ENCODE data around the gene CRACR2B.

CRACR2B gene

DNA sequence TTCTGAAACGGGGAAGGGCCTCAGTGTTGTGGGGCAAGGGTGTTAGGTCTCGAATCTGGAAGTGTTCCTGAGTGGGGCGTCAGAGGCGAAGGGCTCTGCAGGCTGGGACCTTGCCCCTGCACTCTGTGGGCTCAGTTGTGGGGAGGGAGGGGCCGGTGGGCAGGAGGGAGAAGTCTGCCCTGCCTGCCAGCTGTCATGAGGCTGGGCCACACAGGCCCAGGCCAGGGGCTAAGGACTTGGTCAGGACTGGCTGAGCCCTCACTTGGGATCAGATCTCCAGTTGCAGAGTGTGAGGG is at the start of gene CRACR2B:
Gene CRACR2B, plus strand, starts transcription at position 23 of the 296 bp plus-strand sequence. CDS start 689 bp downstream, outside the sequence.
- no peak for DNase-seq (ENCODE audit: low spot score)
- TF ChIP-seq, protein P1, sequence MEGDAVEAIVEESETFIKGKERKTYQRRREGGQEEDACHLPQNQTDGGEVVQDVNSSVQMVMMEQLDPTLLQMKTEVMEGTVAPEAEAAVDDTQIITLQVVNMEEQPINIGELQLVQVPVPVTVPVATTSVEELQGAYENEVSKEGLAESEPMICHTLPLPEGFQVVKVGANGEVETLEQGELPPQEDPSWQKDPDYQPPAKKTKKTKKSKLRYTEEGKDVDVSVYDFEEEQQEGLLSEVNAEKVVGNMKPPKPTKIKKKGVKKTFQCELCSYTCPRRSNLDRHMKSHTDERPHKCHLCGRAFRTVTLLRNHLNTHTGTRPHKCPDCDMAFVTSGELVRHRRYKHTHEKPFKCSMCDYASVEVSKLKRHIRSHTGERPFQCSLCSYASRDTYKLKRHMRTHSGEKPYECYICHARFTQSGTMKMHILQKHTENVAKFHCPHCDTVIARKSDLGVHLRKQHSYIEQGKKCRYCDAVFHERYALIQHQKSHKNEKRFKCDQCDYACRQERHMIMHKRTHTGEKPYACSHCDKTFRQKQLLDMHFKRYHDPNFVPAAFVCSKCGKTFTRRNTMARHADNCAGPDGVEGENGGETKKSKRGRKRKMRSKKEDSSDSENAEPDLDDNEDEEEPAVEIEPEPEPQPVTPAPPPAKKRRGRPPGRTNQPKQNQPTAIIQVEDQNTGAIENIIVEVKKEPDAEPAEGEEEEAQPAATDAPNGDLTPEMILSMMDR (IDR thresholded peaks at IDR 0.05; ENCODE audit: borderline replicate concordance, control extremely low read depth, extremely low read depth, insufficient read depth, missing control alignments) = no peak
- in situ Hi-C loops (cut with MboI; ENCODE audit: low sequenced_read_pairs, unreplicated experiment) = no loop called here

DNA sequence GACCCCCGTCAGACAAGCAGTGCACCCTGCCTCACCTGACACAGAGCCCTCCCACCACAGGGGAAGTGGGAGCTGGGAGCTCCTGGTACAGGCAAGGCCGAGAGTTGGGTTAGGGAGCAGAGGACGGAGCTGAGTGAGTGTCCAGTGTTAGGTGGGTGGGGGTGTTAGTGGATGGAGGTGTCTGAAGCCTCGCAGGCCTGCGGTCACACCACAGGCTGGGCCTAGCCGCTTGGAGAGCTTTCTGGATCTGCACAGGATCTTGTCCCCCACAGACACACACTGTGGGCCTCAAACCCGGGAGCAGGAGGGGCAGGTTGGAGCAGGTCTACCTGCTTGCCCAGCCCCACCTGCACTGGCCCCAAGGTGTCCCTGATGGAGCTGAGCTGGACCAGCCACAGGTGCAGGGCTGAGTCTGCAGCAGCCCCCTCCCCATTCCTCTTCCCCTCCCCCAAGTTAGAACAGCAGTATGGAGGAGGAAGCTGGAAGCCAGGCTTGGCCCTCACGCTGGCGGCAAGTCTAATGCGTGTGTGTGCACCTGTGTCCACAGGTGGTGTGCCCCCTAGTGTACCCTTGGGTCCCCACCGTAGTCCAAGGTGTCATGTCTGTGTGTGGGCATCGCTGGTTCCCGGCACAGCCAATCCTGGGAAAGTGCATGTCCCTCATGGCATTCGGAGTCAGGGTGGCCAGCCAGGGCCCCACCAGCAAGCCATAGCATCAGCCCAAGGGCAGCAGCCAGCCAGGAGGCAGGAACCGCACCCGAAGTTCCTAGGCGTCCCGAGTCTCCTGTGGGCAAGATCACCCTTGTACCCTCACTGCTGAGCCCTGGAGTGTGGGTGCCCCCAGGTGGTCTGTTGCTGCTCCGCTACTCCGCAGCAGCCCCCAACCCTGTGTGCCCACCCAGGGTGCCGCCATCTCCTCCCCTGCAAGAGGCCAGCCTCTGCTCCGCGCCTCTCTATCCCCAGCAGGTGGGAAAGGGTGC is 48.5 kb upstream of the CRACR2B start:
- DNase-seq (ENCODE audit: low spot score) = no peak
- TF ChIP-seq, protein P1 (IDR thresholded peaks at IDR 0.05; ENCODE audit: borderline replicate concordance, control extremely low read depth, extremely low read depth, insufficient read depth, missing control alignments) = no peak

DNA sequence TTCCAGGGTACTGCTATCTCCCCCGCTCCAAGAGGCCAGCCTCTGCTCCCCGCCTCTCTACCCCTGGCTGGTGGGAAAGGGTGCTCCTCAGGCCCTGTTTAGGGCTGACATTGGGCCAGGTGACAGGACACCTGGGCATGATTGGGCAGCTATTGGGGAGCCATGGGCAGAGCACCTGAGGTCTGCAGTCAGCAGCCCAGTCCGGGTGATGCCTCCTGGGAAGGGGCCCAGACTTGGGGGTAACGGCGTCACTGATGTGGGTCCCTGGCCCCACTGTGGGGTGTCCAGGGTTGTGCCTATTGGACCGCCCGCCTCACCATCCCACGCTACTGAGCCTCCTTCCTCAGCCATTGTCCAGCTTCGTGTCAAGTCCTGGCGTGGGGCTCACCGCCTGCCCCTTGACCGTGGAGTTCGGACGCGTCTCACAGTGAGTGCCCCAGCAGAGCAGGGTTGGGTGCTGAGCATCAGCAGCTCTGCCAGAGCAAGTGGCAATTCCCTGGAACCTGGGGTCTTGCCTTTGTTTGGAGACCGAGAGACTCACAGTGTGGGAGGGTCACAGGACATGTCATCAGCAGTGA is 47.7 kb upstream of the CRACR2B start:
- TF ChIP-seq, protein P1 (IDR thresholded peaks at IDR 0.05; ENCODE audit: borderline replicate concordance, control extremely low read depth, extremely low read depth, insufficient read depth, missing control alignments) = no peak
- DNase-seq (ENCODE audit: low spot score) = no peak
- in situ Hi-C loops (cut with MboI; ENCODE audit: low sequenced_read_pairs, unreplicated experiment) = no loop called here

More for the DNA sequence above, 48.5 kb upstream of the CRACR2B start:
- in situ Hi-C loops (cut with MboI; ENCODE audit: low sequenced_read_pairs, unreplicated experiment) = no loop called here

DNA sequence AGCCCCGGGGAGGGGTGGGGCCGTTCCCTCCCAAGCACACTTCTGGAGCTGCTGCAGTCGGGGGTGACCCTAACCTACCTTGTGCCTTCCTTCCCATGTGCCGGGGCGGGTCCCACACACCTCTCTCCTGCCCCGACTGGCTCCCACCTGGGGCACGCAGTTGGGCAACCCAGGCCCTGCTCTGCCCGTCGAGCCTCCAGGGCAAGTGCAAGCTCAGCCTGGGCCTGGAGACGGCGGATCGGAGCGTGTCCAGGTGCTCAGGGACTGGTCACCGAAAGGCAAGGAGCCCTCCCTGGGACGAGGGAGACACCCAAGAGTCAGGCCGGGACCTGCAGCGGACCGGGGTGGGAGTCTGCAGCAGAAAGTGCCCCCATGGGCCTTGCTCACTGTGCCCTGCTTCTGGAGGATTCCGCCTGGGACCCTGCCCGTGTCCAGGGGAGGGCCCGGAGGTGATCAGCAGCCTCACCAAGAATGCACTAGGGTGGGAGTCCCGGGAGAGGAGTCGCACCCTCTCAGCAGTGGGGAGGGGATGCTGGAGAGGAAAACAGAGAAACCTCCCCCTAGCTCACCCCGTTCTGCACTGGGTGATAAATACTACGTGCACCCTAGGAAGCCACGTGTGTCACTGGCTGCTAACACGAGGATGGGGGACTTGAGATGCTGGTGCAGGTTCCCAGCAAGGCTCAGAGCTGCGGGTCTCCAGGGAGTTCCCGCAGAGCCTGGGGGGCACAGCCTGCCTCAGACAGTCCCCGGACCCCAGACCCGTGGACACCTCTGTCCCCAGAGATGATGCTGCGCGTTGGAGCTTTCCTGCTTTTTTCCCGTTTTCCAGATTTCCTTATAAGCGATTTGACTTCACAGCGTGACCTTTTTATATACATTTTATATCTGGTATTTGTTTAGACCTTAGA is 45.2 kb upstream of the CRACR2B start:
- in situ Hi-C loops (cut with MboI; ENCODE audit: low sequenced_read_pairs, unreplicated experiment) = no loop called here
- DNase-seq (ENCODE audit: low spot score) = no peak
- TF ChIP-seq, protein P1 (IDR thresholded peaks at IDR 0.05; ENCODE audit: borderline replicate concordance, control extremely low read depth, extremely low read depth, insufficient read depth, missing control alignments) = no peak

DNA sequence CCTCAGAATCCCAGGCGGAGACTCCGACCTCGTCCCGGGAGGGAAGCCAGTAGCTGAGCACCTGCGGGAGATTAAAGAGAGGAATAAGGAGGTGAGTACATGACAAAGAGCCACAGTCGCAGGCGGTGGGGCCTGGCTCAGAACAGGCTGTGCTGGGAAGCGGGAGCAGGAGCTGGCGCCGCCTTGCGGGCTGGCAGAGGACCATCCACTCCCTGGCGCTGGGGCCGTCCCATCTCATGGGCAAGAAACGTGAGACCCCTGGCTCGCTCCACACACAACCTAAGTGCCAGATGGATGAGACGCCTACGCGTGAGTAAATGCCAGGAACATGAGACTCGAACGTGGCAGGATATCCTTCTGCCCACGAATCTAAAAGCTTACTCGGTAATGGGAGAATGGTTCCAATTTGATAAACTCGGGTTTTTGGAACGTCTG is 44.1 kb upstream of the CRACR2B start:
- in situ Hi-C loops (cut with MboI; ENCODE audit: low sequenced_read_pairs, unreplicated experiment) = no loop called here

More for the DNA sequence above, 44.1 kb upstream of the CRACR2B start:
- DNase-seq (ENCODE audit: low spot score) = no peak
- TF ChIP-seq, protein P1 (IDR thresholded peaks at IDR 0.05; ENCODE audit: borderline replicate concordance, control extremely low read depth, extremely low read depth, insufficient read depth, missing control alignments) = no peak
